ENCODE measurements around the gene ANKRD55. TPM values are rescaled to one million over a fixed set of nuclear protein-coding genes. Genes with fewer than 3 reads are reported as not detected.

The ANKRD55 gene
- total RNA-seq, 1 donor from 2014 or later, result 0.49 TPM

GRCh38 chr5:56050551-56051255 is 182.4 kb downstream of the ANKRD55 start:
- no peak for DNase-seq
- Histone ChIP-seq H3K4me1 (peaks cover 23% of the 10 kb centered on the region), H3K27ac (peak overlapping the region; percentile 44), H3K27me3 (no peaks in the 10 kb centered on the region), H3K36me3 (no peaks in the 10 kb centered on the region), H3K4me3 (no peak overlapping the region), H3K9me3 (no peaks in the 10 kb centered on the region)
- intact Hi-C loops (cut with DNase I), result no loop called here
- no peak for TF ChIP-seq CTCF (IDR thresholded peaks at IDR 0.05)
- ATAC-seq, result peak; percentile 57

Other genes with a start within 250 kb of the ANKRD55 start
- 435 TPM for gene IL6ST, start 238.4 kb downstream of the ANKRD55 start, total RNA-seq

All from upper lobe of right lung (tissue), 1 donor.